Ascending aorta (tissue), 2 donors: ENCODE data around the gene ADGRD2. TPM values are rescaled to one million over a fixed set of nuclear protein-coding genes. Genes with fewer than 3 reads are reported as not detected.

Experiments used
- DNase-seq, 2 donors: peaks; one replicate each; pipeline ENCODE4 v3.0.0-alpha.2; 2019; ENCODE audit warnings: low spot score in 2 of 2
- H3K27ac ChIP-seq, 2 donors: fragments of 200-600 bp; sonication (generic); one replicate each; pipeline ENCODE4 v1.5.1; 2016 to 2017; ENCODE audit warnings: mild to moderate bottlenecking in 1 of 2
- H3K27me3 ChIP-seq: fragments of 200-600 bp; sonication (generic); one replicate; pipeline ENCODE4 v1.5.1; 2017
- H3K36me3 ChIP-seq, 2 donors: fragments of 200-600 bp; sonication (generic); one replicate each; pipeline ENCODE4 v1.5.1; 2016
- H3K4me1 ChIP-seq, 2 donors: fragments of 200-600 bp; sonication (generic); one replicate each; pipeline ENCODE4 v1.5.1; 2016 to 2017; ENCODE audit warnings: mild to moderate bottlenecking in 1 of 2
- H3K4me3 ChIP-seq, 2 donors: fragments of 200-600 bp; sonication (generic); one replicate each; pipeline ENCODE4 v1.5.1; 2016 to 2017; ENCODE audit warnings: mild to moderate bottlenecking in 1 of 2
- H3K9me3 ChIP-seq, 2 donors: fragments of 200-600 bp; sonication (generic); one replicate each; pipeline ENCODE4 v1.5.1; 2016
- intact Hi-C: fragments of 100-400 bp; cut with DNase I; formaldehyde crosslinking; loops from one replicate; pipeline ENCODE4 v1.15.1; 2023
- total RNA-seq: library from RNA; depleted of rRNA; stranded (reverse); fragments of >200 nt; gene quantifications from one replicate; pipeline ENCODE4 v1.1.0, GENCODE V29; 2016
- TF ChIP-seq, protein P1 (sequence below), 3 experiments: fragments of 200-600 bp in 2 of 3; fragments of 450-650 bp in 1 of 3; sonication (generic) in 2 of 3; IDR thresholded peaks; one replicate each; pipeline ENCODE4 v1.5.1; 2016 to 2019; ENCODE audit warnings: antibody characterized with exemption in 3 of 3, mild to moderate bottlenecking in 1 of 3, moderate library complexity in 1 of 3

Gene ADGRD2
- total RNA-seq, 1 donor from 2014 or later = not detected

- Histone ChIP-seq H3K4me3 (no peak overlapping the region), H3K27ac (no peak overlapping the region), H3K36me3 (no peaks in the 10 kb centered on the region), H3K9me3 (no peaks in the 10 kb centered on the region), H3K4me1 (no peaks in the 10 kb centered on the region), H3K27me3 (no peaks in the 10 kb centered on the region)
- intact Hi-C loops = no loop called here
- no peak for DNase-seq
- TF ChIP-seq, protein P1, sequence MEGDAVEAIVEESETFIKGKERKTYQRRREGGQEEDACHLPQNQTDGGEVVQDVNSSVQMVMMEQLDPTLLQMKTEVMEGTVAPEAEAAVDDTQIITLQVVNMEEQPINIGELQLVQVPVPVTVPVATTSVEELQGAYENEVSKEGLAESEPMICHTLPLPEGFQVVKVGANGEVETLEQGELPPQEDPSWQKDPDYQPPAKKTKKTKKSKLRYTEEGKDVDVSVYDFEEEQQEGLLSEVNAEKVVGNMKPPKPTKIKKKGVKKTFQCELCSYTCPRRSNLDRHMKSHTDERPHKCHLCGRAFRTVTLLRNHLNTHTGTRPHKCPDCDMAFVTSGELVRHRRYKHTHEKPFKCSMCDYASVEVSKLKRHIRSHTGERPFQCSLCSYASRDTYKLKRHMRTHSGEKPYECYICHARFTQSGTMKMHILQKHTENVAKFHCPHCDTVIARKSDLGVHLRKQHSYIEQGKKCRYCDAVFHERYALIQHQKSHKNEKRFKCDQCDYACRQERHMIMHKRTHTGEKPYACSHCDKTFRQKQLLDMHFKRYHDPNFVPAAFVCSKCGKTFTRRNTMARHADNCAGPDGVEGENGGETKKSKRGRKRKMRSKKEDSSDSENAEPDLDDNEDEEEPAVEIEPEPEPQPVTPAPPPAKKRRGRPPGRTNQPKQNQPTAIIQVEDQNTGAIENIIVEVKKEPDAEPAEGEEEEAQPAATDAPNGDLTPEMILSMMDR (IDR thresholded peaks at IDR 0.05) = no peak
Measured at GRCh38 chr9:124511891-124512805, 61.9 kb downstream of the ADGRD2 start.

DNA sequence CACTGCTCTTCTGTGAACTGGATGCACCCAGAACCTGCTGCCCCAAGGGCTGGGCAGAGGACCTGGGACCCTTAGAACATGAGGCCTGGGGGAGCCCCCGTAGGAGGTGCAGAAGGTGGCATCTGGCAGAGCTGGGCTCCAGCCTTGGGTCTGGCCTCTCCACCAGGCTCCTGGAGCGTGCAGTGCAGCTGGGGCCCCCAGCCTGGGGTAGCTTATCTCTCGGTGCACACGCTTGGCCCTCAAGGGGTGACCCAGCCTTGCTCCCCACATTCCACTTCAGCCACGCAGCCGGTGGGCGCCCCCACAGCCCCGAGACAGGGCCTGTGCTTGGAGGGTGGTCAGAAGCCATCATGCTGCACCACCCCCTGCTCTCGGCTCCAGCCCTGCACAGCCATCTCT, 62.6 kb downstream of the ADGRD2 start:
- H3K27me3 ChIP-seq = no peaks in the 10 kb centered on the region
- no peak overlapping the region for H3K27ac ChIP-seq
- intact Hi-C loops = no loop called here
- no peak for DNase-seq
- H3K4me1 ChIP-seq = no peaks in the 10 kb centered on the region
- TF ChIP-seq, protein P1 (IDR thresholded peaks at IDR 0.05) = no peak
- H3K9me3 ChIP-seq = no peaks in the 10 kb centered on the region
- H3K4me3 ChIP-seq = no peak overlapping the region
- no peaks in the 10 kb centered on the region for H3K36me3 ChIP-seq

DNA sequence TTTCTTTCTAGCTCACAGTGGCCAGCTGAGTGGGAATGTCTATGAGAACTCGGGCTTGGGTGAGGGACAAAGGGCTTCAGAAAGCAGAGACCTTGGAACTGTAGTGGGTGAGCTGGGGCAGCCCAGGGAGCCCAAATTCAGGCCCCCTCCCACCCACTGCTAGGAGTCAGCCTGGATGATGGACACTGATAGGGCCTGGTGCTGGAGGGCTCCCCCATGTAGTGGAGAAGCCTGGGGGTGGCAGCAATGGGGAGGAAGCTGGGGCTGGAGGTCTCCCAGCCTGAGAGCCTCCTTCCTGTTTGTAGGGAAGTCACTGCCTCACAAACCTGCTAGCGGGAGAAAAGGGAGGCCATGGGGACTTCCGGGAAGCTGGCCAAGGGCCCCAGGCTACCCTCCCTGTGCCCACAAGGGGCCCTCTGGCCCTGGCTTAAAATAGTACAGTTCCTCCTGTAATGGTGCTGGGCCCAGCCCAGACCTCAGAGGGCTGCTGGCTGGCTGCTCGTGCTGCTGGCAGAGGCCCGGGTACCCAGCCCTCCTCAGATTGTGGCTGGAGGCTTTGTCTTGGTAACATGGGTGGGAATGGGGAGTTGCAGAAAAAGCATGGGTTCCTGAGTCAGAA, 63.2 kb downstream of the ADGRD2 start:
- DNase-seq = no peak
- Histone ChIP-seq H3K27ac (no peak overlapping the region), H3K4me1 (no peaks in the 10 kb centered on the region), H3K4me3 (no peak overlapping the region), H3K36me3 (no peaks in the 10 kb centered on the region), H3K27me3 (no peaks in the 10 kb centered on the region), H3K9me3 (no peaks in the 10 kb centered on the region)
- intact Hi-C loops = no loop called here
- TF ChIP-seq, protein P1 (IDR thresholded peaks at IDR 0.05) = no peak

- Histone ChIP-seq H3K27me3 (no peaks in the 10 kb centered on the region), H3K27ac (no peak overlapping the region), H3K9me3 (no peaks in the 10 kb centered on the region), H3K36me3 (no peaks in the 10 kb centered on the region), H3K4me3 (no peak overlapping the region), H3K4me1 (no peaks in the 10 kb centered on the region)
- TF ChIP-seq, protein P1 (IDR thresholded peaks at IDR 0.05) = no peak
- intact Hi-C loops = no loop called here
- no peak for DNase-seq
Measured at GRCh38 chr9:124514125-124514524, 63.9 kb downstream of the ADGRD2 start.

- H3K27ac ChIP-seq = no peak overlapping the region
- no peak for DNase-seq
- no peaks in the 10 kb centered on the region for H3K36me3 ChIP-seq
- intact Hi-C loops = no loop called here
- no peaks in the 10 kb centered on the region for H3K27me3 ChIP-seq
- H3K9me3 ChIP-seq = no peaks in the 10 kb centered on the region
- no peak overlapping the region for H3K4me3 ChIP-seq
- H3K4me1 ChIP-seq = no peaks in the 10 kb centered on the region
- TF ChIP-seq, protein P1 (IDR thresholded peaks at IDR 0.05) = no peak
Measured at GRCh38 chr9:124514874-124515273, 64.6 kb downstream of the ADGRD2 start.
